Lower leg skin (tissue), 3 donors: Measurements from ENCODE around the gene PSMC3IP.

ENCODE experiments used
- POLR2A ChIP-seq, 2 donors: fragments of 450-650 bp; IDR thresholded peaks; one replicate each; pipeline ENCODE4 v1.6.1; 2016 to 2017; ENCODE audit warnings: antibody characterized with exemption in 2 of 2, mild to moderate bottlenecking in 1 of 2, moderate library complexity in 1 of 2
- TF ChIP-seq, protein P1 (sequence below), 3 donors: fragments of 450-650 bp; IDR thresholded peaks; one replicate each; pipeline ENCODE4 v1.5.1; 2016; ENCODE audit warnings: antibody characterized with exemption in 3 of 3, mild to moderate bottlenecking in 3 of 3, moderate library complexity in 2 of 3

DNA sequence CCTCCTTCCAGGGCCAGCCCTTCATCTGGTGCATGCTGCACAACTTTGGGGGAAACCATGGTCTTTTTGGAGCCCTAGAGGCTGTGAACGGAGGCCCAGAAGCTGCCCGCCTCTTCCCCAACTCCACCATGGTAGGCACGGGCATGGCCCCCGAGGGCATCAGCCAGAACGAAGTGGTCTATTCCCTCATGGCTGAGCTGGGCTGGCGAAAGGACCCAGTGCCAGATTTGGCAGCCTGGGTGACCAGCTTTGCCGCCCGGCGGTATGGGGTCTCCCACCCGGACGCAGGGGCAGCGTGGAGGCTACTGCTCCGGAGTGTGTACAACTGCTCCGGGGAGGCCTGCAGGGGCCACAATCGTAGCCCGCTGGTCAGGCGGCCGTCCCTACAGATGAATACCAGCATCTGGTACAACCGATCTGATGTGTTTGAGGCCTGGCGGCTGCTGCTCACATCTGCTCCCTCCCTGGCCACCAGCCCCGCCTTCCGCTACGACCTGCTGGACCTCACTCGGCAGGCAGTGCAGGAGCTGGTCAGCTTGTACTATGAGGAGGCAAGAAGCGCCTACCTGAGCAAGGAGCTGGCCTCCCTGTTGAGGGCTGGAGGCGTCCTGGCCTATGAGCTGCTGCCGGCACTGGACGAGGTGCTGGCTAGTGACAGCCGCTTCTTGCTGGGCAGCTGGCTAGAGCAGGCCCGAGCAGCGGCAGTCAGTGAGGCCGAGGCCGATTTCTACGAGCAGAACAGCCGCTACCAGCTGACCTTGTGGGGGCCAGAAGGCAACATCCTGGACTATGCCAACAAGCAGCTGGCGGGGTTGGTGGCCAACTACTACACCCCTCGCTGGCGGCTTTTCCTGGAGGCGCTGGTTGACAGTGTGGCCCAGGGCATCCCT is 34.1 kb downstream of the PSMC3IP start:
- TF ChIP-seq, protein P1, sequence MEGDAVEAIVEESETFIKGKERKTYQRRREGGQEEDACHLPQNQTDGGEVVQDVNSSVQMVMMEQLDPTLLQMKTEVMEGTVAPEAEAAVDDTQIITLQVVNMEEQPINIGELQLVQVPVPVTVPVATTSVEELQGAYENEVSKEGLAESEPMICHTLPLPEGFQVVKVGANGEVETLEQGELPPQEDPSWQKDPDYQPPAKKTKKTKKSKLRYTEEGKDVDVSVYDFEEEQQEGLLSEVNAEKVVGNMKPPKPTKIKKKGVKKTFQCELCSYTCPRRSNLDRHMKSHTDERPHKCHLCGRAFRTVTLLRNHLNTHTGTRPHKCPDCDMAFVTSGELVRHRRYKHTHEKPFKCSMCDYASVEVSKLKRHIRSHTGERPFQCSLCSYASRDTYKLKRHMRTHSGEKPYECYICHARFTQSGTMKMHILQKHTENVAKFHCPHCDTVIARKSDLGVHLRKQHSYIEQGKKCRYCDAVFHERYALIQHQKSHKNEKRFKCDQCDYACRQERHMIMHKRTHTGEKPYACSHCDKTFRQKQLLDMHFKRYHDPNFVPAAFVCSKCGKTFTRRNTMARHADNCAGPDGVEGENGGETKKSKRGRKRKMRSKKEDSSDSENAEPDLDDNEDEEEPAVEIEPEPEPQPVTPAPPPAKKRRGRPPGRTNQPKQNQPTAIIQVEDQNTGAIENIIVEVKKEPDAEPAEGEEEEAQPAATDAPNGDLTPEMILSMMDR (IDR thresholded peaks at IDR 0.05), result no peak
- TF ChIP-seq POLR2A (IDR thresholded peaks at IDR 0.05), result no peak
